MCF 10A (cell line): ENCODE measurements around the gene SMIM38. TPM values are rescaled to one million over a fixed set of nuclear protein-coding genes. Genes with fewer than 3 reads are reported as not detected.

Experiments used
- BruUV-seq: library from RNA; stranded (reverse); fragments of 400-500 nt; replicated peaks from 2 replicates; lab custom pipeline; 2021; lab: Mats Ljungman, UMichigan
- CTCF ChIA-PET: fragments of 300-600 bp; sonication (Branson Sonifier 250); formaldehyde crosslinking; extraction: SDS; loops from one replicate; lab custom pipeline; 2021; ENCODE audit warnings: antibody characterized with exemption, inconsistent platforms; lab: Yijun Ruan, JAX
- POLR2A ChIA-PET: fragments of 300-600, 350-650 bp; sonication (Branson Sonifier 250); formaldehyde crosslinking; extraction: SDS; loops from one replicate; lab custom pipeline; 2020; ENCODE audit warnings: antibody characterized with exemption, inconsistent platforms; lab: Yijun Ruan, JAX
- DNase-seq: peaks from one replicate; pipeline ENCODE4 v3.0.0-alpha.2; 2018; ENCODE audit not compliant: unreplicated experiment
- H3K27ac Mint-ChIP-seq: one replicate; pipeline ENCODE4 v1.8.0; 2022; ENCODE audit warnings: mild to moderate bottlenecking, low read depth, mixed read lengths; ENCODE audit not compliant: unreplicated experiment
- H3K27me3 Mint-ChIP-seq: one replicate; pipeline ENCODE4 v1.8.0; 2022; ENCODE audit warnings: mixed read lengths; ENCODE audit not compliant: insufficient read depth, unreplicated experiment
- H3K36me3 Mint-ChIP-seq: one replicate; pipeline ENCODE4 v1.8.0; 2022; ENCODE audit warnings: mild to moderate bottlenecking, moderate library complexity, mixed read lengths; ENCODE audit not compliant: insufficient read depth, unreplicated experiment
- H3K4me1 Mint-ChIP-seq: one replicate; pipeline ENCODE4 v1.8.0; 2022; ENCODE audit warnings: mixed read lengths; ENCODE audit not compliant: insufficient read depth, unreplicated experiment
- H3K4me3 Mint-ChIP-seq: one replicate; pipeline ENCODE4 v1.8.0; 2022; ENCODE audit warnings: mild to moderate bottlenecking, moderate library complexity, mixed read lengths; ENCODE audit not compliant: unreplicated experiment
- H3K9me3 Mint-ChIP-seq: one replicate; pipeline ENCODE4 v1.8.0; 2022; ENCODE audit warnings: mixed read lengths; ENCODE audit not compliant: unreplicated experiment
- intact Hi-C: fragments of 100-400 bp; cut with micrococcal nuclease; formaldehyde crosslinking; loops from 2 replicates; pipeline ENCODE4 v1.14.1; 2022
- total RNA-seq: library from RNA; stranded (reverse); gene quantifications from 2 replicates; pipeline ENCODE4 v1.2.3, GENCODE V29; 2022
- TF ChIP-seq, protein P1 (sequence below): fragments of 200-600 bp; IDR thresholded peaks from one replicate; pipeline ENCODE4 v1.8.0; 2022; ENCODE audit warnings: antibody characterized with exemption, mild to moderate bottlenecking; ENCODE audit not compliant: unreplicated experiment

Gene SMIM38
- total RNA-seq, 1 experiment from 2014 or later = not detected

DNA sequence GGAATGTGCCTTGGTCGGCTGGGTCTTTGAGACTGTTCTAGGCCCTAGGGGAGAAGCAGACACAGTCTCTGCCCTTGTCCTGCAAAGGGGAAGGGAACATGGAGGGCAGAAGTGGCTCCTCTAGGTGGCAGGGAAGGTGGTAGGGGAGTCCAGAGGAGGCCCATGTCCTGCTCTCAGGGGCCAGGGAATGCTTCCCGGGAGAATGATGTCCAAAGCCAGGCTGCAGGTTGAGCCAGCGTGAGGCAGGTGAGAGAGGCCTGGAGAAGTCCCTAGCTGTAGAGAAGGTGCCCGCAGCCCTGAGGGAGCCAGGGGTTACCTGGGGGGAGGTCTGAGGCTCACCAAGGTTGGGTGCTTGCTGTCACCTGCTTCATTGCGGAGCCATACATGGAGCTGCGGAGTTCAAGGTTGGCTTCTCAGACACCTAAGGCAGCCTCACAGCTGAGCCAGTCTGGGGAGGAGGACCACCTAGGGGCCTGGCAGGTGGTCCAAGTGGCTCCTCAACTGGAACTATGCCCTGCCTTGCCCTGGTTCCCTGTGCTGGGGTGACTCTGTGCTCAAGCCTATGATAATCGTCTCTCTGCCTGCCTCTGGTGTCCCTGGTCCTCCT is 46.1 kb downstream of the SMIM38 start:
- Mint-ChIP-seq H3K27ac (no peak overlapping the region), H3K27me3 (peaks cover 20% of the 10 kb centered on the region)

DNA sequence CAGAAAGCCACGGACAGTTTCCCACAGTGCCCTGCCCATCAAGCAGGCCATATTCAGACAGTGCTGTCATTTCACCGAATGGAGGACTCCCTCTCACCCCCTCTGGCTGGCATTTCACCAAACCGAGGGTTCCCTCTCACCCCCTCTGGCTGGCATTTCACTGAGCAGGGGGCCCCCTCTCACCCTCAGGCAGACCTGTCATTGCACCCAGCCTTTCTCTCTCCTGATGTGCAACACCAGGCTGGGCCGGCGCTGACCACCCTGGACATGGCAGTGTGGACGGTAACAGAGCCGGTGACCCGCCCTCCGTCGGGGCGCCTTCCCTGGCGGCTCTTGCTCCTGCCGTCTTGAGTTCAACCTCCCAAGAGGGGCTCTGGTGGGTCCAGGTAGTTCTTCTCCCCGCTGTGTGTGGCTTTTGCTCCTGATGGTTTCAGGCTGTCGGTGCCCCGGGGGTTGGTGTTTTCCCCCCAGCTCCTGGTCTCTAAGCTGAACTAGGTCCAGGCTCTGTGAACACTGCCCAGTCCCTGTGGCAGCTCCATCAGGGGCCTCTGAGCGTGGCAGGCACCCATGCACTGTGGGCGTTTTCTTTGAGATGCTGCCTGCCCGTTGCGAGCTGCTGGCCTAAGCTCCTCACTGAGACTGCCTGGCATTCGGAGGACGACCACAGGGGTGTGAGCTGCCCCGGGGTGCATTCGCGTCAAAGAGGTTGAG is 46.9 kb downstream of the SMIM38 start:
- BruUV-seq = no TSS peak
- intact Hi-C loops = no loop called here
- CTCF ChIA-PET = interaction anchor here (0.6 kb wide), 1 partner anchor 101 kb away, joined by 3 read pairs; no protein-coding TSS in a partner anchor
- POLR2A ChIA-PET = no interaction called here
- H3K4me1 Mint-ChIP-seq = no peaks in the 10 kb centered on the region
- TF ChIP-seq, protein P1, sequence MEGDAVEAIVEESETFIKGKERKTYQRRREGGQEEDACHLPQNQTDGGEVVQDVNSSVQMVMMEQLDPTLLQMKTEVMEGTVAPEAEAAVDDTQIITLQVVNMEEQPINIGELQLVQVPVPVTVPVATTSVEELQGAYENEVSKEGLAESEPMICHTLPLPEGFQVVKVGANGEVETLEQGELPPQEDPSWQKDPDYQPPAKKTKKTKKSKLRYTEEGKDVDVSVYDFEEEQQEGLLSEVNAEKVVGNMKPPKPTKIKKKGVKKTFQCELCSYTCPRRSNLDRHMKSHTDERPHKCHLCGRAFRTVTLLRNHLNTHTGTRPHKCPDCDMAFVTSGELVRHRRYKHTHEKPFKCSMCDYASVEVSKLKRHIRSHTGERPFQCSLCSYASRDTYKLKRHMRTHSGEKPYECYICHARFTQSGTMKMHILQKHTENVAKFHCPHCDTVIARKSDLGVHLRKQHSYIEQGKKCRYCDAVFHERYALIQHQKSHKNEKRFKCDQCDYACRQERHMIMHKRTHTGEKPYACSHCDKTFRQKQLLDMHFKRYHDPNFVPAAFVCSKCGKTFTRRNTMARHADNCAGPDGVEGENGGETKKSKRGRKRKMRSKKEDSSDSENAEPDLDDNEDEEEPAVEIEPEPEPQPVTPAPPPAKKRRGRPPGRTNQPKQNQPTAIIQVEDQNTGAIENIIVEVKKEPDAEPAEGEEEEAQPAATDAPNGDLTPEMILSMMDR = no peak
- H3K27ac Mint-ChIP-seq = no peak overlapping the region
- H3K27me3 Mint-ChIP-seq = peaks cover 20% of the 10 kb centered on the region
- DNase-seq = no peak
- H3K36me3 Mint-ChIP-seq = no peaks in the 10 kb centered on the region
- peaks cover 11% of the 10 kb centered on the region for H3K9me3 Mint-ChIP-seq
- H3K4me3 Mint-ChIP-seq = no peak overlapping the region

More for the DNA sequence above, 46.1 kb downstream of the SMIM38 start:
- ChIA-PET CTCF (no interaction called here), POLR2A (no interaction called here)
- Mint-ChIP-seq H3K36me3 (no peaks in the 10 kb centered on the region), H3K9me3 (peaks cover 11% of the 10 kb centered on the region), H3K4me3 (no peak overlapping the region), H3K4me1 (no peaks in the 10 kb centered on the region)
- no peak for DNase-seq
- no TSS peak for BruUV-seq
- intact Hi-C loops = no loop called here
- TF ChIP-seq, protein P1 = no peak

DNA sequence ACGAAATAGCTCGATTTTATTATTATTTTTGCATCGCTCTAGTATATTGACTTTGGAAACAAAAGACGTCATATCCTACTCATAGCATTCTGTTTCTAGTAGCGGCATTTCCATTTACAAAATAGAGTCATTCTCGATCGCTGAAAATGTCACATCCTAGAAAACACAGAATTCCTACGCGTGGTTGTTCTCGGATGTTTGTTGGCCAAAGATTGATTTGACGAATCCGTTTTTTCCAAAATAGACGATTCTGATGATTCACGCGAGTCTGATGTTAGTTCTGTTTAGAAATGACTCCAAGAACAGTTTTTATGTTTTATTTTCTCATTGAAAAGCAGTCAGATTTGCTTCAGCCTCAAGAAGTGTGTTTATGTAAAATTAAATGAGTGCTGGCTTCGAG is 47.6 kb downstream of the SMIM38 start:
- TF ChIP-seq, protein P1 = no peak
- H3K27ac Mint-ChIP-seq = no peak overlapping the region

DNA sequence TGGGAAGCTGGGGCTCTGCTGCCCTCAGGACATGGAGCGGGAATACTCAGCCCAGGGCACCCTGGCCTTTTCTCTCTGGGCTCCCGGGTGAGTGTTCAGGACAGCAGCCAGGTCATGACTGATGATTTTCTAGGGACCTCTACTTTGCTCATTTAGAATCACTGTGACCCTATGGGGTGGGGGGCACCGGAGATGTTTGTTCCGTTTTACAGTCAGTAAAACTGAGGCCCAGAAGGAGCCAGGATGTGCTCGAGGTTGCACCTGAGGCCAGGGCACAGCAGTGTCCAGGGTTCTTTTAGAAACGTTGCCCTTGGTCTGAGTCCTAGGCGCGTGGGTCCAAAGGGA is 48.1 kb downstream of the SMIM38 start:
- H3K27me3 Mint-ChIP-seq = peaks cover 12% of the 10 kb centered on the region
- ChIA-PET POLR2A (no interaction called here), CTCF (no interaction called here)
- TF ChIP-seq, protein P1 = no peak
- H3K4me3 Mint-ChIP-seq = no peak overlapping the region
- no peak overlapping the region for H3K27ac Mint-ChIP-seq
- intact Hi-C loops = no loop called here
- H3K4me1 Mint-ChIP-seq = no peaks in the 10 kb centered on the region
- H3K36me3 Mint-ChIP-seq = no peaks in the 10 kb centered on the region
- BruUV-seq = no TSS peak
- peaks cover 6% of the 10 kb centered on the region for H3K9me3 Mint-ChIP-seq
- DNase-seq = no peak

More for the DNA sequence above, 47.6 kb downstream of the SMIM38 start:
- no peak for DNase-seq
- ChIA-PET POLR2A (interaction anchor here (0.6 kb wide), 1 partner anchor 743 kb away, joined by 3 read pairs; no protein-coding TSS in a partner anchor), CTCF (no interaction called here)
- Mint-ChIP-seq H3K4me3 (no peak overlapping the region), H3K4me1 (no peaks in the 10 kb centered on the region), H3K9me3 (peaks cover 11% of the 10 kb centered on the region), H3K36me3 (no peaks in the 10 kb centered on the region), H3K27me3 (peaks cover 17% of the 10 kb centered on the region)
- intact Hi-C loops = no loop called here
- BruUV-seq = no TSS peak
